ENCODE data around the gene STARD3. TPM values are rescaled to one million over a fixed set of nuclear protein-coding genes. Genes with fewer than 3 reads are reported as not detected.

STARD3 gene
- total and polyA plus RNA-seq, 2 of the 13 experiments (the other 11 are each of a cell fraction or from before 2014, with no cell fraction given) = 34.6 to 100 TPM

DNA sequence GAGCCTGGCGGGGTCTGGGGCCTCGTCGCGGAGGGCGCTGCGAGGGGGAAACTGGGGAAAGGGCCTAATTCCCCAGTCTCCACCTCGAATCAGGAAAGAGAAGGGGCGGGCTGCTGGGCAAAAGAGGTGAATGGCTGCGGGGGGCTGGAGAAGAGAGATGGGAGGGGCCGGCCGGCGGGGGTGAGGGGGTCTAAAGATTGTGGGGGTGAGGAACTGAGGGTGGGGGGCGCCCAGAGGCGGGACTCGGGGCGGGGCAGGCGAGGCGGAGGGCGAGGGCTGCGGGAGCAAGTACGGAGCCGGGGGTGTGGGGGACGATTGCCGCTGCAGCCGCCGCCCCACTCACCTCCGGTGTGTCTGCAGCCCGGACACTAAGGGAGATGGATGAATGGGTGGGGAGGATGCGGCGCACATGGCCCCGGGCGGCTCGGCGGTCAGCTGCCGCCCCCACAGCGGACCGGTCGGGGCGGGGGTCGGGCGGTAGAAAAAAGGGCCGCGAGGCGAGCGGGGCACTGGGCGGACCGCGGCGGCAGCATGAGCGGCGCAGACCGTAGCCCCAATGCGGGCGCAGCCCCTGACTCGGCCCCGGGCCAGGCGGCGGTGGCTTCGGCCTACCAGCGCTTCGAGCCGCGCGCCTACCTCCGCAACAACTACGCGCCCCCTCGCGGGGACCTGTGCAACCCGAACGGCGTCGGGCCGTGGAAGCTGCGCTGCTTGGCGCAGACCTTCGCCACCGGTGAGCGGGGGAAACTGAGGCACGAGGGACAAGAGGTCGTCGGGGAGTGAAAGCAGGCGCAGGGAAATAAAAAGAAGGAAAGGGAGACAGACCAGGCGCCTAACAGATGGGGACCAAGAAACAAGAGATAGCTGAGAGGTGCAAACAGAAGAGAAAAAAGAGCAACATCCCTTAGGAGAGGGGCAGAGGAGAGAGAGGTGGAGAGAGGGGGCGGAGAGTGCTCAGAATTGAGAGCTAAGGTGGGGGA lies 31.3 kb downstream of the STARD3 start, which contains the start of gene PNMT (continued):
- TF ChIP-seq, protein P1, sequence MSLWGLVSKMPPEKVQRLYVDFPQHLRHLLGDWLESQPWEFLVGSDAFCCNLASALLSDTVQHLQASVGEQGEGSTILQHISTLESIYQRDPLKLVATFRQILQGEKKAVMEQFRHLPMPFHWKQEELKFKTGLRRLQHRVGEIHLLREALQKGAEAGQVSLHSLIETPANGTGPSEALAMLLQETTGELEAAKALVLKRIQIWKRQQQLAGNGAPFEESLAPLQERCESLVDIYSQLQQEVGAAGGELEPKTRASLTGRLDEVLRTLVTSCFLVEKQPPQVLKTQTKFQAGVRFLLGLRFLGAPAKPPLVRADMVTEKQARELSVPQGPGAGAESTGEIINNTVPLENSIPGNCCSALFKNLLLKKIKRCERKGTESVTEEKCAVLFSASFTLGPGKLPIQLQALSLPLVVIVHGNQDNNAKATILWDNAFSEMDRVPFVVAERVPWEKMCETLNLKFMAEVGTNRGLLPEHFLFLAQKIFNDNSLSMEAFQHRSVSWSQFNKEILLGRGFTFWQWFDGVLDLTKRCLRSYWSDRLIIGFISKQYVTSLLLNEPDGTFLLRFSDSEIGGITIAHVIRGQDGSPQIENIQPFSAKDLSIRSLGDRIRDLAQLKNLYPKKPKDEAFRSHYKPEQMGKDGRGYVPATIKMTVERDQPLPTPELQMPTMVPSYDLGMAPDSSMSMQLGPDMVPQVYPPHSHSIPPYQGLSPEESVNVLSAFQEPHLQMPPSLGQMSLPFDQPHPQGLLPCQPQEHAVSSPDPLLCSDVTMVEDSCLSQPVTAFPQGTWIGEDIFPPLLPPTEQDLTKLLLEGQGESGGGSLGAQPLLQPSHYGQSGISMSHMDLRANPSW (CRISPR knock-in tag; IDR thresholded peaks at IDR 0.05; ENCODE audit: borderline replicate concordance) = no peak
- TF ChIP-seq AKAP8 (CRISPR knock-in tag; IDR thresholded peaks at IDR 0.05) (peak; percentile 58; the same call in 1 of the 2 replicates), PATZ1 (CRISPR knock-in tag; IDR thresholded peaks at IDR 0.05) (peak; percentile 75; the same call in 1 of the 2 replicates), ZNF788 (CRISPR knock-in tag; IDR thresholded peaks at IDR 0.05; ENCODE audit: borderline replicate concordance) (peak; percentile 94), ZNF12 (CRISPR knock-in tag; IDR thresholded peaks at IDR 0.05) (no peak; the same call in 1 of the 2 replicates), TAF1 (CRISPR knock-in tag; IDR thresholded peaks at IDR 0.05) (peak; percentile 24; the same call in 1 of the 2 replicates), GZF1 (CRISPR knock-in tag; IDR thresholded peaks at IDR 0.05) (peak; percentile 84; the same call in 1 of the 2 replicates), FOXC1 (CRISPR knock-in tag; IDR thresholded peaks at IDR 0.05; ENCODE audit: borderline replicate concordance) (peak; percentile 79)
- TF ChIP-seq, protein P2, sequence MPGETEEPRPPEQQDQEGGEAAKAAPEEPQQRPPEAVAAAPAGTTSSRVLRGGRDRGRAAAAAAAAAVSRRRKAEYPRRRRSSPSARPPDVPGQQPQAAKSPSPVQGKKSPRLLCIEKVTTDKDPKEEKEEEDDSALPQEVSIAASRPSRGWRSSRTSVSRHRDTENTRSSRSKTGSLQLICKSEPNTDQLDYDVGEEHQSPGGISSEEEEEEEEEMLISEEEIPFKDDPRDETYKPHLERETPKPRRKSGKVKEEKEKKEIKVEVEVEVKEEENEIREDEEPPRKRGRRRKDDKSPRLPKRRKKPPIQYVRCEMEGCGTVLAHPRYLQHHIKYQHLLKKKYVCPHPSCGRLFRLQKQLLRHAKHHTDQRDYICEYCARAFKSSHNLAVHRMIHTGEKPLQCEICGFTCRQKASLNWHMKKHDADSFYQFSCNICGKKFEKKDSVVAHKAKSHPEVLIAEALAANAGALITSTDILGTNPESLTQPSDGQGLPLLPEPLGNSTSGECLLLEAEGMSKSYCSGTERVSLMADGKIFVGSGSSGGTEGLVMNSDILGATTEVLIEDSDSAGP (CRISPR knock-in tag; IDR thresholded peaks at IDR 0.05; ENCODE audit: borderline replicate concordance) = peak; percentile 89
- TF ChIP-seq, protein P3, sequence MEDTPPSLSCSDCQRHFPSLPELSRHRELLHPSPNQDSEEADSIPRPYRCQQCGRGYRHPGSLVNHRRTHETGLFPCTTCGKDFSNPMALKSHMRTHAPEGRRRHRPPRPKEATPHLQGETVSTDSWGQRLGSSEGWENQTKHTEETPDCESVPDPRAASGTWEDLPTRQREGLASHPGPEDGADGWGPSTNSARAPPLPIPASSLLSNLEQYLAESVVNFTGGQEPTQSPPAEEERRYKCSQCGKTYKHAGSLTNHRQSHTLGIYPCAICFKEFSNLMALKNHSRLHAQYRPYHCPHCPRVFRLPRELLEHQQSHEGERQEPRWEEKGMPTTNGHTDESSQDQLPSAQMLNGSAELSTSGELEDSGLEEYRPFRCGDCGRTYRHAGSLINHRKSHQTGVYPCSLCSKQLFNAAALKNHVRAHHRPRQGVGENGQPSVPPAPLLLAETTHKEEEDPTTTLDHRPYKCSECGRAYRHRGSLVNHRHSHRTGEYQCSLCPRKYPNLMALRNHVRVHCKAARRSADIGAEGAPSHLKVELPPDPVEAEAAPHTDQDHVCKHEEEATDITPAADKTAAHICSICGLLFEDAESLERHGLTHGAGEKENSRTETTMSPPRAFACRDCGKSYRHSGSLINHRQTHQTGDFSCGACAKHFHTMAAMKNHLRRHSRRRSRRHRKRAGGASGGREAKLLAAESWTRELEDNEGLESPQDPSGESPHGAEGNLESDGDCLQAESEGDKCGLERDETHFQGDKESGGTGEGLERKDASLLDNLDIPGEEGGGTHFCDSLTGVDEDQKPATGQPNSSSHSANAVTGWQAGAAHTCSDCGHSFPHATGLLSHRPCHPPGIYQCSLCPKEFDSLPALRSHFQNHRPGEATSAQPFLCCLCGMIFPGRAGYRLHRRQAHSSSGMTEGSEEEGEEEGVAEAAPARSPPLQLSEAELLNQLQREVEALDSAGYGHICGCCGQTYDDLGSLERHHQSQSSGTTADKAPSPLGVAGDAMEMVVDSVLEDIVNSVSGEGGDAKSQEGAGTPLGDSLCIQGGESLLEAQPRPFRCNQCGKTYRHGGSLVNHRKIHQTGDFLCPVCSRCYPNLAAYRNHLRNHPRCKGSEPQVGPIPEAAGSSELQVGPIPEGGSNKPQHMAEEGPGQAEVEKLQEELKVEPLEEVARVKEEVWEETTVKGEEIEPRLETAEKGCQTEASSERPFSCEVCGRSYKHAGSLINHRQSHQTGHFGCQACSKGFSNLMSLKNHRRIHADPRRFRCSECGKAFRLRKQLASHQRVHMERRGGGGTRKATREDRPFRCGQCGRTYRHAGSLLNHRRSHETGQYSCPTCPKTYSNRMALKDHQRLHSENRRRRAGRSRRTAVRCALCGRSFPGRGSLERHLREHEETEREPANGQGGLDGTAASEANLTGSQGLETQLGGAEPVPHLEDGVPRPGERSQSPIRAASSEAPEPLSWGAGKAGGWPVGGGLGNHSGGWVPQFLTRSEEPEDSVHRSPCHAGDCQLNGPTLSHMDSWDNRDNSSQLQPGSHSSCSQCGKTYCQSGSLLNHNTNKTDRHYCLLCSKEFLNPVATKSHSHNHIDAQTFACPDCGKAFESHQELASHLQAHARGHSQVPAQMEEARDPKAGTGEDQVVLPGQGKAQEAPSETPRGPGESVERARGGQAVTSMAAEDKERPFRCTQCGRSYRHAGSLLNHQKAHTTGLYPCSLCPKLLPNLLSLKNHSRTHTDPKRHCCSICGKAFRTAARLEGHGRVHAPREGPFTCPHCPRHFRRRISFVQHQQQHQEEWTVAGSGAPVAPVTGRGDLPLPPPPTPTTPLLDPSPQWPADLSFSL (CRISPR knock-in tag; IDR thresholded peaks at IDR 0.05) = no peak

All from HepG2 (cell line).